HepG2 (cell line): ENCODE results near the gene TYW1B.
"Not testable (repeated sequence)": the region's sequence is repeated elsewhere in the genome, so short reads cannot be mapped to it uniquely, and the experiment has no call there.

Source experiments
- EED ChIP-seq: sonication (generic); formaldehyde crosslinking; IDR thresholded peaks from 2 replicates; pipeline ENCODE4 v1.5.0; 2020; ENCODE audit warnings: mild to moderate bottlenecking, missing genetic modification reagents
- ELF1 ChIP-seq: sonication (generic); formaldehyde crosslinking; IDR thresholded peaks from 2 replicates; pipeline ENCODE4 v1.4.0; 2020; ENCODE audit warnings: missing genetic modification reagents
- HNRNPUL1 ChIP-seq: fragments of 200-400 bp; formaldehyde crosslinking; IDR thresholded peaks from 2 replicates; pipeline ENCODE4 v1.6.1; 2017; ENCODE audit warnings: low read depth, mild to moderate bottlenecking, low read length, moderate library complexity
- KLF13 ChIP-seq: sonication (generic); formaldehyde crosslinking; IDR thresholded peaks from 2 replicates; pipeline ENCODE4 v1.4.0; 2020; ENCODE audit warnings: mild to moderate bottlenecking, missing genetic modification reagents
- POLR2A ChIP-seq, 2 experiments: IDR thresholded peaks; 2 replicates each; pipeline ENCODE4 v1.6.1; 2011; ENCODE audit warnings: low read depth in 2 of 2, low read length in 2 of 2, mild to moderate bottlenecking in 1 of 2, moderate library complexity in 1 of 2; ENCODE audit not compliant: insufficient read depth in 1 of 2
- THRA ChIP-seq: sonication (generic); formaldehyde crosslinking; IDR thresholded peaks from 2 replicates; pipeline ENCODE4 v1.4.0; 2020; ENCODE audit warnings: missing genetic modification reagents, borderline replicate concordance
- TF ChIP-seq, protein P1 (sequence below): sonication (generic); formaldehyde crosslinking; IDR thresholded peaks from 2 replicates; pipeline ENCODE4 v1.5.0; 2020; ENCODE audit warnings: mild to moderate bottlenecking, missing genetic modification reagents, moderate library complexity
- TF ChIP-seq, protein P2 (sequence below): sonication (generic); formaldehyde crosslinking; IDR thresholded peaks from 2 replicates; pipeline ENCODE4 v1.4.0; 2020; ENCODE audit warnings: missing genetic modification reagents, borderline replicate concordance

DNA sequence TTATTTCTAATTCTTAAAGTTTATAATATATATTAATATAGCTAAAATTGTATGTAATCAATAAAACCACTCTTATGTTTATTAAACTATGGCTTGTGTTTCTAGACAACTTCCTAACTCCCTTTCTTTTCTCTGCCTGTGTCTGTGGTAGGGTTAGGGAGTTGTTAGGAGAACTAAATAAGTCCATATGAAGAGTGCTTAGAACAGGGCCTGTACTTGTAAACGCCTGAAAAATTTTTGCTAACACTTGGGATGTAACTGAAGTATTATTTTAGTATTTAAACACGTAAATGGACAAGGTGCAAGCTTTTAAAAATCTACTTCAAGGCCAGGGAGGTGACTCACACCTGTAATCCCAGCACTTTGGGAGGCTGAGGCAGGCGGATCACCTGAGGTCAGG lies 9.3 kb upstream of the TYW1B start:
- TF ChIP-seq, protein P1, sequence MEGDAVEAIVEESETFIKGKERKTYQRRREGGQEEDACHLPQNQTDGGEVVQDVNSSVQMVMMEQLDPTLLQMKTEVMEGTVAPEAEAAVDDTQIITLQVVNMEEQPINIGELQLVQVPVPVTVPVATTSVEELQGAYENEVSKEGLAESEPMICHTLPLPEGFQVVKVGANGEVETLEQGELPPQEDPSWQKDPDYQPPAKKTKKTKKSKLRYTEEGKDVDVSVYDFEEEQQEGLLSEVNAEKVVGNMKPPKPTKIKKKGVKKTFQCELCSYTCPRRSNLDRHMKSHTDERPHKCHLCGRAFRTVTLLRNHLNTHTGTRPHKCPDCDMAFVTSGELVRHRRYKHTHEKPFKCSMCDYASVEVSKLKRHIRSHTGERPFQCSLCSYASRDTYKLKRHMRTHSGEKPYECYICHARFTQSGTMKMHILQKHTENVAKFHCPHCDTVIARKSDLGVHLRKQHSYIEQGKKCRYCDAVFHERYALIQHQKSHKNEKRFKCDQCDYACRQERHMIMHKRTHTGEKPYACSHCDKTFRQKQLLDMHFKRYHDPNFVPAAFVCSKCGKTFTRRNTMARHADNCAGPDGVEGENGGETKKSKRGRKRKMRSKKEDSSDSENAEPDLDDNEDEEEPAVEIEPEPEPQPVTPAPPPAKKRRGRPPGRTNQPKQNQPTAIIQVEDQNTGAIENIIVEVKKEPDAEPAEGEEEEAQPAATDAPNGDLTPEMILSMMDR (CRISPR knock-in tag), result not testable (repeated sequence)
- TF ChIP-seq, protein P2, sequence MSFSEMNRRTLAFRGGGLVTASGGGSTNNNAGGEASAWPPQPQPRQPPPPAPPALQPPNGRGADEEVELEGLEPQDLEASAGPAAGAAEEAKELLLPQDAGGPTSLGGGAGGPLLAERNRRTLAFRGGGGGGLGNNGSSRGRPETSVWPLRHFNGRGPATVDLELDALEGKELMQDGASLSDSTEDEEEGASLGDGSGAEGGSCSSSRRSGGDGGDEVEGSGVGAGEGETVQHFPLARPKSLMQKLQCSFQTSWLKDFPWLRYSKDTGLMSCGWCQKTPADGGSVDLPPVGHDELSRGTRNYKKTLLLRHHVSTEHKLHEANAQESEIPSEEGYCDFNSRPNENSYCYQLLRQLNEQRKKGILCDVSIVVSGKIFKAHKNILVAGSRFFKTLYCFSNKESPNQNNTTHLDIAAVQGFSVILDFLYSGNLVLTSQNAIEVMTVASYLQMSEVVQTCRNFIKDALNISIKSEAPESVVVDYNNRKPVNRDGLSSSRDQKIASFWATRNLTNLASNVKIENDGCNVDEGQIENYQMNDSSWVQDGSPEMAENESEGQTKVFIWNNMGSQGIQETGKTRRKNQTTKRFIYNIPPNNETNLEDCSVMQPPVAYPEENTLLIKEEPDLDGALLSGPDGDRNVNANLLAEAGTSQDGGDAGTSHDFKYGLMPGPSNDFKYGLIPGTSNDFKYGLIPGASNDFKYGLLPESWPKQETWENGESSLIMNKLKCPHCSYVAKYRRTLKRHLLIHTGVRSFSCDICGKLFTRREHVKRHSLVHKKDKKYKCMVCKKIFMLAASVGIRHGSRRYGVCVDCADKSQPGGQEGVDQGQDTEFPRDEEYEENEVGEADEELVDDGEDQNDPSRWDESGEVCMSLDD (CRISPR knock-in tag), result not testable (repeated sequence)
- not testable (repeated sequence) for TF ChIP-seq POLR2A (IDR thresholded peaks at IDR 0.05; ENCODE audit: insufficient read depth in 1 of 2, low read depth in 2 of 2, low read length in 2 of 2); HNRNPUL1; ELF1 (CRISPR knock-in tag); EED (CRISPR knock-in tag); THRA; KLF13 (CRISPR knock-in tag)
